Measurements from ENCODE around the gene ZNF429. TPM values are rescaled to one million over a fixed set of nuclear protein-coding genes. Genes with fewer than 3 reads are reported as not detected.

Gene ZNF429
- total RNA-seq, 1 donor from 2014 or later = 6.3 TPM

- no peak for DNase-seq (ENCODE audit: low read depth)
- H3K36me3 ChIP-seq (ENCODE audit: control insufficient read depth, insufficient read depth, low read length) = no peaks in the 10 kb centered on the region
- no peak overlapping the region for H3K4me3 ChIP-seq (ENCODE audit: low read depth, low read length)
- H3K27me3 ChIP-seq (ENCODE audit: control insufficient read depth, insufficient read depth, low read length) = peaks cover 2% of the 10 kb centered on the region
- no peak for TF ChIP-seq CTCF (IDR thresholded peaks at IDR 0.05; ENCODE audit: insufficient read depth, low read length, poor library complexity, severe bottlenecking)
These were observed 76.3 kb downstream of the ZNF429 start for GRCh38 chr19:21581646-21582240.

- peaks cover 2% of the 10 kb centered on the region for H3K27me3 ChIP-seq (ENCODE audit: control insufficient read depth, insufficient read depth, low read length)
- no peak overlapping the region for H3K4me3 ChIP-seq (ENCODE audit: low read depth, low read length)
- H3K36me3 ChIP-seq (ENCODE audit: control insufficient read depth, insufficient read depth, low read length) = no peaks in the 10 kb centered on the region
- TF ChIP-seq CTCF (IDR thresholded peaks at IDR 0.05; ENCODE audit: insufficient read depth, low read length, poor library complexity, severe bottlenecking) = no peak
- DNase-seq (ENCODE audit: low read depth) = no peak
These were observed 79.1 kb downstream of the ZNF429 start for GRCh38 chr19:21584537-21584936.

GRCh38 chr19:21585281-21585890 is 80.0 kb downstream of the ZNF429 start:
- DNase-seq (ENCODE audit: low read depth) = no peak
- Histone ChIP-seq H3K36me3 (ENCODE audit: control insufficient read depth, insufficient read depth, low read length) (no peaks in the 10 kb centered on the region), H3K4me3 (ENCODE audit: low read depth, low read length) (no peak overlapping the region), H3K27me3 (ENCODE audit: control insufficient read depth, insufficient read depth, low read length) (peaks cover 2% of the 10 kb centered on the region)
- no peak for TF ChIP-seq CTCF (IDR thresholded peaks at IDR 0.05; ENCODE audit: insufficient read depth, low read length, poor library complexity, severe bottlenecking)

- no peak for TF ChIP-seq CTCF (IDR thresholded peaks at IDR 0.05; ENCODE audit: insufficient read depth, low read length, poor library complexity, severe bottlenecking)
These were observed 81.1 kb downstream of the ZNF429 start for GRCh38 chr19:21586311-21587116.

GRCh38 chr19:21587117-21587461 is 81.7 kb downstream of the ZNF429 start:
- no peak overlapping the region for H3K4me3 ChIP-seq (ENCODE audit: low read depth, low read length)
- no peak for TF ChIP-seq CTCF (IDR thresholded peaks at IDR 0.05; ENCODE audit: insufficient read depth, low read length, poor library complexity, severe bottlenecking)
- no peaks in the 10 kb centered on the region for H3K36me3 ChIP-seq (ENCODE audit: control insufficient read depth, insufficient read depth, low read length)
- DNase-seq (ENCODE audit: low read depth) = no peak
- H3K27me3 ChIP-seq (ENCODE audit: control insufficient read depth, insufficient read depth, low read length) = peaks cover 2% of the 10 kb centered on the region

More at GRCh38 chr19:21586311-21587116, 81.1 kb downstream of the ZNF429 start:
- DNase-seq (ENCODE audit: low read depth) = no peak
- Histone ChIP-seq H3K36me3 (ENCODE audit: control insufficient read depth, insufficient read depth, low read length) (no peaks in the 10 kb centered on the region), H3K27me3 (ENCODE audit: control insufficient read depth, insufficient read depth, low read length) (peaks cover 2% of the 10 kb centered on the region), H3K4me3 (ENCODE audit: low read depth, low read length) (no peak overlapping the region)

All from kidney epithelial cell (primary cell).